Endothelial cell of umbilical vein (primary cell): ENCODE measurements around the gene NINJ2. TPM values are rescaled to one million over a fixed set of nuclear protein-coding genes. Genes with fewer than 3 reads are reported as not detected.

Experiments
- BruUV-seq: library from RNA; stranded (reverse); fragments of 400-500 nt; replicated peaks from 2 replicates; lab custom pipeline; 2021; lab: Mats Ljungman, UMichigan
- CTCF ChIA-PET: fragments of 300-600, 350-600 bp; sonication (Branson Sonifier 250); formaldehyde crosslinking; loops from one replicate; lab custom pipeline; 2021; ENCODE audit warnings: antibody characterized with exemption, inconsistent platforms; lab: Charles Lee
- POLR2A ChIA-PET: fragments of 300-600, 350-600 bp; sonication (Branson Sonifier 250); formaldehyde crosslinking; loops from one replicate; lab custom pipeline; 2021; ENCODE audit warnings: antibody characterized with exemption, inconsistent platforms; lab: Charles Lee
- DNase-seq: peaks from one replicate; pipeline ENCODE4 v3.0.0-alpha.2; 2011; ENCODE audit warnings: low read depth, low spot score
- FAIRE-seq: peaks from 2 replicates; lab custom pipeline; 2011; peaks lifted over from hg19 to GRCh38; lab: Jason Lieb, UNC
- H2AFZ ChIP-seq: 2 replicates; pipeline ENCODE4 v1.6.0; 2012; ENCODE audit warnings: low read depth, low read length, control low read depth, inconsistent platforms
- H3K27ac ChIP-seq: 2 replicates; pipeline ENCODE4 v1.5.1; 2011; ENCODE audit warnings: low read depth, mild to moderate bottlenecking, control low read depth, low read length, moderate library complexity; ENCODE audit not compliant: insufficient read depth
- H3K27me3 ChIP-seq, 2 experiments: 2 replicates each; pipeline versions ENCODE4 v1.6.0 to v1.6.1; 2011; ENCODE audit warnings: low read length in 2 of 2, mixed read lengths in 1 of 2; ENCODE audit not compliant: control insufficient read depth in 2 of 2, insufficient read depth in 2 of 2
- H3K36me3 ChIP-seq, 2 experiments: 2 replicates in 1 of 2; 3 replicates in 1 of 2; pipeline ENCODE4 v1.5.1; 2011; ENCODE audit warnings: low read length in 2 of 2, mild to moderate bottlenecking in 1 of 2, moderate library complexity in 1 of 2; ENCODE audit not compliant: control insufficient read depth in 2 of 2, insufficient read depth in 2 of 2; ENCODE audit errors: extremely low read depth in 1 of 2
- H3K4me1 ChIP-seq: 3 replicates; pipeline ENCODE4 v1.5.1; 2011; ENCODE audit warnings: mild to moderate bottlenecking, low read length; ENCODE audit not compliant: control insufficient read depth, insufficient read depth; ENCODE audit errors: extremely low read depth
- H3K4me2 ChIP-seq: 2 replicates; pipeline ENCODE4 v1.6.1; 2011; ENCODE audit warnings: low read length, control low read depth, mixed read lengths; ENCODE audit not compliant: insufficient read depth
- H3K4me3 ChIP-seq, 3 experiments: fragments of 200-600 bp in 1 of 3; sonication (generic), shearing (Covaris generic) in 1 of 3; replicated peaks in 1 of 3; 2 replicates each; pipeline ENCODE4 v1.5.1; 2011 to 2016; ENCODE audit warnings: control low read depth in 3 of 3, low read length in 3 of 3, mild to moderate bottlenecking in 2 of 3, inconsistent platforms in 1 of 3, low read depth in 1 of 3, moderate library complexity in 1 of 3; ENCODE audit not compliant: insufficient read depth in 1 of 3
- H3K79me2 ChIP-seq: 2 replicates; pipeline ENCODE4 v1.6.0; 2012; ENCODE audit warnings: low read length, inconsistent platforms; ENCODE audit not compliant: control insufficient read depth, insufficient read depth
- H3K9ac ChIP-seq: replicated peaks from 2 replicates; pipeline ENCODE3; 2011; ENCODE audit warnings: low read length, control low read depth; ENCODE audit not compliant: insufficient read depth; ENCODE audit errors: extremely low read depth
- H3K9me1 ChIP-seq: replicated peaks from 3 replicates; pipeline ENCODE4 v1.6.0; 2011; ENCODE audit warnings: mild to moderate bottlenecking, low read length; ENCODE audit not compliant: control insufficient read depth, insufficient read depth; ENCODE audit errors: extremely low read depth
- H3K9me3 ChIP-seq: replicated peaks from 2 replicates; pipeline ENCODE4 v1.5.1; 2012; ENCODE audit warnings: low read length, inconsistent platforms; ENCODE audit not compliant: control insufficient read depth, insufficient read depth
- H4K20me1 ChIP-seq: replicated peaks from 2 replicates; pipeline ENCODE3; 2011; ENCODE audit warnings: mild to moderate bottlenecking, low read length; ENCODE audit not compliant: control insufficient read depth, insufficient read depth; ENCODE audit errors: extremely low read depth
- EZH2 ChIP-seq: IDR thresholded peaks from 2 replicates; pipeline ENCODE4 v1.6.1; 2012; ENCODE audit warnings: borderline replicate concordance, low read depth, mild to moderate bottlenecking, moderate library complexity, low read length, inconsistent platforms; ENCODE audit not compliant: severe bottlenecking
- FOS ChIP-seq: IDR thresholded peaks from 2 replicates; pipeline ENCODE4 v1.6.1; 2011; ENCODE audit warnings: mild to moderate bottlenecking, low read length, moderate library complexity, borderline replicate concordance; ENCODE audit not compliant: insufficient read depth
- JUN ChIP-seq: IDR thresholded peaks from 2 replicates; pipeline ENCODE4 v1.6.1; 2011; ENCODE audit warnings: borderline replicate concordance, low read depth; ENCODE audit not compliant: insufficient read length, insufficient read depth
- MAX ChIP-seq: IDR thresholded peaks from 2 replicates; pipeline ENCODE4 v1.6.1; 2011; ENCODE audit not compliant: insufficient read depth, insufficient read length
- MYC ChIP-seq: IDR thresholded peaks from one replicate; pipeline ENCODE4 v1.6.1; 2011; ENCODE audit warnings: mild to moderate bottlenecking, low read depth, low read length
- POLR2A ChIP-seq: IDR thresholded peaks from 2 replicates; pipeline ENCODE4 v1.6.1; 2012; ENCODE audit warnings: low read depth, mild to moderate bottlenecking, control low read depth, low read length
- POLR2AphosphoS5 ChIP-seq: IDR thresholded peaks from 2 replicates; pipeline ENCODE4 v1.6.1; 2012; ENCODE audit warnings: low read depth, mild to moderate bottlenecking, control low read depth, low read length, moderate library complexity; ENCODE audit not compliant: insufficient read depth
- dilution Hi-C: fragments of 300-500 bp; cut with MboI; formaldehyde crosslinking; loops from one replicate; pipeline ENCODE4 v1.15.0; 2019; ENCODE audit warnings: low sequenced_read_pairs; ENCODE audit not compliant: extremely low pct_ligation_motif_present
- intact Hi-C: fragments of 100-400 bp; cut with micrococcal nuclease; formaldehyde crosslinking; loops from one replicate; pipeline ENCODE4 v1.10.0; 2022
- polyA plus RNA-seq, 4 experiments: library from polyadenylated mRNA; depleted of rRNA in 3 of 4; stranded (reverse) in 3 of 4; unstranded in 1 of 4; fragments of >200 nt; gene quantifications; 2 replicates each; pipeline versions ENCODE4 v1.2.1 to v1.2.3, GENCODE V29; 2011 to 2012; ENCODE audit warnings: missing spikeins in 1 of 4
- total RNA-seq: library from RNA; stranded (reverse); gene quantifications from 2 replicates; pipeline ENCODE4 v1.2.3, GENCODE V29; 2021
- TF ChIP-seq, protein P1 (sequence below), 2 donors: IDR thresholded peaks; 1 replicate in 1 of 2; 2 replicates in 1 of 2; pipeline ENCODE4 v1.5.1; 2011; ENCODE audit warnings: low read length in 2 of 2, mild to moderate bottlenecking in 2 of 2, moderate library complexity in 2 of 2, control low read depth in 1 of 2, inconsistent platforms in 1 of 2, low read depth in 1 of 2; ENCODE audit not compliant: insufficient read depth in 1 of 2; ENCODE audit errors: extremely low read depth in 1 of 2

NINJ2 gene
- total and polyA plus RNA-seq, 2 donors (not counting 3 experiments of a cell fraction or from before 2014, with no cell fraction given) = 0.75 to 4.4 TPM

GRCh38 chr12:531951-532585 lies 131.2 kb downstream of the NINJ2 start:
- TF ChIP-seq MYC (no peak), MAX (no peak), POLR2A (no peak), POLR2AphosphoS5 (no peak), FOS (no peak), JUN (no peak), EZH2 (no peak)
- TF ChIP-seq, protein P1, sequence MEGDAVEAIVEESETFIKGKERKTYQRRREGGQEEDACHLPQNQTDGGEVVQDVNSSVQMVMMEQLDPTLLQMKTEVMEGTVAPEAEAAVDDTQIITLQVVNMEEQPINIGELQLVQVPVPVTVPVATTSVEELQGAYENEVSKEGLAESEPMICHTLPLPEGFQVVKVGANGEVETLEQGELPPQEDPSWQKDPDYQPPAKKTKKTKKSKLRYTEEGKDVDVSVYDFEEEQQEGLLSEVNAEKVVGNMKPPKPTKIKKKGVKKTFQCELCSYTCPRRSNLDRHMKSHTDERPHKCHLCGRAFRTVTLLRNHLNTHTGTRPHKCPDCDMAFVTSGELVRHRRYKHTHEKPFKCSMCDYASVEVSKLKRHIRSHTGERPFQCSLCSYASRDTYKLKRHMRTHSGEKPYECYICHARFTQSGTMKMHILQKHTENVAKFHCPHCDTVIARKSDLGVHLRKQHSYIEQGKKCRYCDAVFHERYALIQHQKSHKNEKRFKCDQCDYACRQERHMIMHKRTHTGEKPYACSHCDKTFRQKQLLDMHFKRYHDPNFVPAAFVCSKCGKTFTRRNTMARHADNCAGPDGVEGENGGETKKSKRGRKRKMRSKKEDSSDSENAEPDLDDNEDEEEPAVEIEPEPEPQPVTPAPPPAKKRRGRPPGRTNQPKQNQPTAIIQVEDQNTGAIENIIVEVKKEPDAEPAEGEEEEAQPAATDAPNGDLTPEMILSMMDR (IDR thresholded peaks at IDR 0.05; ENCODE audit: extremely low read depth in 1 of 2, insufficient read depth in 1 of 2, low read depth in 1 of 2, low read length in 2 of 2) = no peak
- intact Hi-C loops (no loop called here), dilution Hi-C loops (no loop called here)
- no peak overlapping the region for H3K9ac ChIP-seq
- H2AFZ ChIP-seq = no peak overlapping the region
- ChIA-PET POLR2A (no interaction called here), CTCF (interaction anchor here (1.0 to 1.7 kb wide), 3 partner anchors 37 to 90 kb away, joined by 3 to 8 read pairs (median 3); no protein-coding TSS in a partner anchor)
- no peaks in the 10 kb centered on the region for H3K36me3 ChIP-seq
- FAIRE-seq (no peak), DNase-seq (no peak)
- H3K79me2 ChIP-seq = no peaks in the 10 kb centered on the region
- no peaks in the 10 kb centered on the region for H3K9me1 ChIP-seq
- H3K27me3 ChIP-seq = peaks cover 9 to 11% of the 10 kb centered on the region in 2 experiments
- no peak overlapping the region for H3K4me3 ChIP-seq
- no peaks in the 10 kb centered on the region for H4K20me1 ChIP-seq
- H3K4me1 ChIP-seq = peaks cover 7% of the 10 kb centered on the region
- no peak overlapping the region for H3K27ac ChIP-seq
- no peaks in the 10 kb centered on the region for H3K9me3 ChIP-seq
- H3K4me2 ChIP-seq = no peak overlapping the region
- no TSS peak for BruUV-seq
